ENCODE data around the gene NCKAP5.

Gene NCKAP5

DNA sequence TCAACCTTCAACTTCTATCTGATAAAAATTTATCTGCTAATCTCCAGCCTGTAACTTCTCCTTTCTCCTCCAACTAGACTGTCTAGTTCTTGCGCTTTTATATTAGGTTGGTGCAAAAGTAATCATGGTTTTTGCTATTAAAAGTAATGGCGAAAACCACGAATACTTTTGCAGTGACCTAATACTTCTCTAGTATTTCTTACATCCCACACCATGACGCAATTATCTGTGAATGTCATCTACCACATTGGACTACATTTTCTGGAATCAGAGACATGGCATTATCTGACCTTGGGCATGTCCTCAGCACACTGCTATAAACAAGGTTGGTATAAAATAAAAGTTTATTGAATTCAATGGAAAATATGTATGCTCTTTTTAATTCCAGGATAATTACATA lies 528.1 kb downstream of the NCKAP5 start:
- no peak for DNase-seq (ENCODE audit: low read depth in 2 of 3, low spot score in 2 of 3)

DNA sequence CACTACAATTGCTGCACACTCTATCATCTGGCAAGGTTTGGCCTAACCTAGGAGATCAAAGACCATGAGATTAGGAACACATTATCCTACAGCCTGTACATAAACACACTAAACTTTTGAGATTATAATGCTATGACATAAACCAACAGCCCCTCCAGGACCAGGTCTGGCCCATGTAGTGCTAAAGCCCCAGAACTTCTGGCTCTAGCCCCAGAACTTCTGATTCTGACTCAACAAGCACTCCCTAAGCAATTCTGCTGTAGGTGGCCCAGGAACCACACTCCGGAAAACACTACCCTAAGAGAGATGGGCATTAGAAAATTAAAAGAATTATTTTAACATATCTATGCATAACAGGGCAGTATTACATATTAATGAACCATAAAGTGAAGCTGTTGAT lies 528.7 kb downstream of the NCKAP5 start:
- no peak for DNase-seq (ENCODE audit: low read depth in 2 of 3, low spot score in 2 of 3)

DNA sequence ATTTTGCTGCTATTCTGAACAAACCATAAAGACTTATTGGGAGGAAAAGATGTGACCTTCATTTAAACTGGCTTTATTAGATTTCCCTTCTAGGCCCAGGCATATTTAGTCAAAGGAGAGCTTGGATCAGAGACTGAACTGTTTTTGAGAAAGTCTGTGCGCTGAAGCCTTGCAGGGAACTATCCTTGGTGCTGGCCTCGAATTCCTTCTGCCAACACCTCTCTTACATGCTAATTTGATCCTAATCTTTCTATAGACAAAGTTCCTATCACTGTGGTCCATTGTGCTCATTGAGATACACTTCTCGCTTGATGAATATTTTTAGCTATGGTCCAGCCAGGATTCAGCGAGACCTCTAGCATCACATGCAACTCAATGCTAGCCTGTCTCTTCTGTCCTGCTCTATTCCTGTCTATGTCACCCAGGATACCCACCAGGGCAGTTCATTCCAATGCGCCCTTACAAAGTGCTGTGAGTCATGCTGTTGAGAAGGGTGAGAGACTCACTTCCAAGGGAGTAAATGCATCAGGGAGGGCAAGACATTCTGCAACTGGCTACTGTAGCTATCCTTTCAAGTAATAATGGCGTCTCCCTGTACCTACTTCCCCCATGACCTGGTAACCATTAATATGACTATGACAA lies 541.6 kb downstream of the NCKAP5 start:
- DNase-seq (ENCODE audit: low read depth in 2 of 3, low spot score in 2 of 3), result no peak

DNA sequence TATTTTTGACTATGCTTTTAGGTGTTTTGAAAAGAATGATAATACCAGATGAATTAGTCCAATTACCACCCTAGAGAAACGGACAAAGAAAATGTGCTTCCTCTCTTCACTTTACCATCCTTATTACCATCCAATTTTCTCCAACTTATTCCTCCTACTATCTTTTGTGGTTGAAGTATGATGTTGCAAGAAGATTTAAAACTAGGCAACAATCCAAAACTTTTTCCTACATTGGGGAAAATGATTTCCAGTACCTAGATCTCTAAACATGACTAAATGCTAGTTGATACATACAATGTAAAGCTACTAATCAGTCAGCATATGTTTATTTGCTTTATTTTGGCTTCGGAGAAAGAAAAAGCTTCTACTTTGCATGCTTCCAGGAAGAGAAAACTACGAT lies 543.3 kb downstream of the NCKAP5 start:
- no peak for DNase-seq (ENCODE audit: low read depth in 2 of 3, low spot score in 2 of 3)

DNA sequence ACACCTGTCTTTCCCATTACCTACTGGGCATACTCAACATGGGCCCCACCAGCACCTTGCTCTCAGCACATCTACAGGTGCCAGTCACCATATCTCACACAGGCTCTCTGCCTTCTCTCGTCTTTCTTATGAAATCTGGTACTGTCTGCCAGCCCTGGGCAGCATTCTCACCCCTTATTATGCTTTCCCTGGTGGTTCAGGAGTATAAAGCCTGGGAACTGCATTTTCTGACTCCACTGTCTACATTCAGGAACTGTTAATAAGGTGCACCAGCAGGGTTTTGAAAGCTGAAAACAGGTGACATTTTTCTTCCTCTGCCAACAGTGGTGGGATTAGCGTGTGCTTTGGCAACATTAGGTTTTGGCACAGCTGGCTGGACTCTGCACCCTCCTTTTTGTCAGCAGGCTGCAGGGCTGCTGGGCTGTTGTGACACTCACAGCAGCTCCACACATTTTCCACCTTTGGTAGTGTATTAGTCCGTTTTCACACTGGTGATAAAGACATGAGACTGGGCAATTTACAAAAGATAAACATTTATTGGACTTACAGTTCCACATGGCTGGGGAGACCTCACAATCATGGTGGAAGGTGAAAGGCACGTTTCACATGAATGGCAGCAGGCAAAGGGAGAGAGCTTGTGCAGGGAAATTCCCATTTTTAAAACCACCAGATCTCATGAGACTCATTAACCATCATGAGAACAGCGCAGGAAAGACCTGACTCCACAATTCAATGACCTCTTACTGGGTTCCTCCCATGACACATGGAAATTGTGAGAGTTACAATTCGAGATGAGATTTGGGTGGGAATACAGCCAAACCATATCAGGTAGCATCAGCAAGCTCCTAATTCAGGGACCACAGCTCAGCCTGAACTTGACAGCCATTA lies 555.2 kb downstream of the NCKAP5 start:
- no peak for DNase-seq (ENCODE audit: low read depth in 2 of 3, low spot score in 2 of 3)

DNA sequence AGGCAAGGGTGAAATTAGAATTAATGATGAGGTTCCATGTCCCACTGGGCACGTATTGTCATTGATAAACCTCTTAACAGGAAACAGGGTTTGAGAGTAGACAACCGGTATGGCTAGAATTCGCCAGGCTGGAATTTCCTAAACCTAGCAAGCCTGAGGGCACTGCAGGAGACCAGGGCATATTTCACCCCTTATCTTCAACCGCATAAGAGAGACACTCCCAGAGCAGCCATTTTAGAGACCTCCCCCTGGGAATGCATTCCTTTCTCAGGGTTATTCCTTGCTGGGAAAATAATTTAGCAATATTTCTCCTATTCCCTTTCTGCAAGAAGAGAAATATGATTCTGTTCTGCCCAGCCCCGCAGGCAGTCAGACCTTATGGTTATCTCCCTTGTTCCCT lies 563.6 kb downstream of the NCKAP5 start:
- no peak for DNase-seq (ENCODE audit: low read depth in 2 of 3, low spot score in 2 of 3)

DNA sequence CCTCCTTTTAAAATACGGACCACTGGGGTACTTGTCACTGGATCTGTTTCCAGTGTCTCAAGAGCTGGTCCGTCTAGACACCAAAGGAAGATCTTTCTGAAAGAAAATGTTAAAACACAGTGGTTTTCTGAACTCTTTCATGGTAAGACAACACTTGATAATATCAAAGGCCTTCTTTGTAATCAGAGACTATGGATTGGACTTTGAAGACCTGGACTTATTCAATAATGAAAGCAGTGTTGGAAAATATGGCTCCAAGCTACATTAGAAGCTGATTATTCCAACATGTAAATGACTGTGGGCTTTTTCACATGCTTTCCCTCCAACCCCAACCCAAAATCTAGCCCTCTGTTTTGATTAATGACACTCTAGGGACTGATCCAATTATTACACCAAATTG lies 568.8 kb downstream of the NCKAP5 start:
- DNase-seq (ENCODE audit: low read depth in 2 of 3, low spot score in 2 of 3), result no peak

DNA sequence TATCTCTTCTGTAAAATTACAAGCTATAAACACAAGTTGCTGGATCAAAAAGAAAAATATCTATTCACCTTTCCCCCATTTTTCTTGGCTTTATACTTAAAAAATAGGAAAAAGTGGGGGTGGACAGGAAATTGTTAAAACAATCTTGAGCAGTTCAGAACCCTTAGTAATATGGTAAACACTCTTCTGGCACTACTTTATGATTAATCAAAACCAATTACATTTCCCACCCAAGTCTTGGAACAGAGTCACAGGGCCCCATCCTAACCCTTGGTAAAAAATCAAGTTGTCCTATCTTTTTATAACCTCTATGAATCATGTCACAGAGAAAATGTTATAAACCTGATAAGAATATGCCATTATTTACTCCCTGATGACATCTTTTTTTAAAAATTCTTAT lies 570.0 kb downstream of the NCKAP5 start:
- DNase-seq (ENCODE audit: low read depth in 2 of 3, low spot score in 2 of 3), result no peak

DNA sequence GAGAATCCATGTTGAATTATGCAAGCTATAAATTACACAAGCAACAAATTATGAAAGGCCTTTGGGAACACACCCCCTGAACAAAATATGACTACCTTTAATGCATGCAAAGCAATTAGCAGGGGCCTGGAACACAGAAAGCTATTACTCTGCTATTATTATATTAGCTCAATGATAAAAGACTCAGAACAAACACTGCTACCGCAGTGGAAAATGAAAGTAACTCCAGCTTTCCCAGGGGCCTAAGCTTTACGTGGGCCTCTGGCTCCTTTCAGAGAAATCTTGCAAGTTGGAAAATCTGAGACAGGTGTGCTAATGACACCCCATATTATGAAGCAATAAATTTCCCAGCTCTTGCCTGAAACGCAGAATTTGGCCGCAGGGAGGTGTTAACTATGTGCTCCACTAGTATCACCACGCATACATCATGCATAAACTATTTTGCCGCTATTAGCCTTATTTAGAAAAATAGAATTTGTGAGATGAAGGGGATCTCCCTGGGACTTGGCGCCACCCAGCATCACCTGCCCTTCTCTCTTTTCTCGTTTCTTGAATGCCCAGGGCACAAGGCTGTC lies 576.7 kb downstream of the NCKAP5 start:
- DNase-seq (ENCODE audit: low read depth in 2 of 3, low spot score in 2 of 3), result no peak

DNA sequence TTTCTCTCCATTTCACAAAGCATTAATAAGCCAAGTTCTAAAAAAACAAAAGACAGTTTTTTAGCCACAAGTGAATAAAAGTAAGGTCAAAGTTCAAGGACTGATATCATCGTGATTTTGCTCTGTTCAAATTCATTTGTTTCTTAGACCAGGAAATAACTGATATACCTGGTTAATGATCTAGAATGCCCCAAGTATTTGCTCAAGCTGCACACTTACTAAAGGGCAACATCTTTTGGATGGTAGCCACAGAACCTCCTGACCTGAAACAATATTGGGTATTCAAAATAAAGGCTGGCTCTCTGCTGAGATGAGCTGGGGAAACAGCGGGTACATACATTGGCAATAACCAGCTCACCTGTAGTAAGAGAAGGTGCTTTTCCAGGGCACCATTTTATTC lies 583.5 kb downstream of the NCKAP5 start:
- DNase-seq (ENCODE audit: low read depth in 2 of 3, low spot score in 2 of 3), result no peak

DNA sequence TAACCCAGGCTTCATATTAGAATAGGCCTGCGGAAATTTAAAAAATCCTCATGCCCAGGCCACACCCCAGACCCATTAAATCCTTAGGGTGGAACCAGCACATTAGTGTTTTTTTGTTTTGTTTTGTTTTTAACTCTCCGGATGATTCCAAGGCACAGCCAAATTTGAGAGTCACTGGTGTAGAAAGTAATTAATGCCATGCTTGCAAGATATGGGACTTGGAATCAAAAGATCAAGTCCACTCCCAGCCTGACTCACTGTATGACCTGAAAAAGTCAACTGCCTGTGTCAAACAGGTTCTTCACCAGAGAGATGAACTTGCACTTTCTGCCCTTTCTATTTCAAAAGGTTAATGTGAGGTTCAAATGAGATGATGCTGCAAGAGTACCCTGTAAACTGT lies 588.0 kb downstream of the NCKAP5 start:
- DNase-seq (ENCODE audit: low read depth in 2 of 3, low spot score in 2 of 3), result no peak

DNA sequence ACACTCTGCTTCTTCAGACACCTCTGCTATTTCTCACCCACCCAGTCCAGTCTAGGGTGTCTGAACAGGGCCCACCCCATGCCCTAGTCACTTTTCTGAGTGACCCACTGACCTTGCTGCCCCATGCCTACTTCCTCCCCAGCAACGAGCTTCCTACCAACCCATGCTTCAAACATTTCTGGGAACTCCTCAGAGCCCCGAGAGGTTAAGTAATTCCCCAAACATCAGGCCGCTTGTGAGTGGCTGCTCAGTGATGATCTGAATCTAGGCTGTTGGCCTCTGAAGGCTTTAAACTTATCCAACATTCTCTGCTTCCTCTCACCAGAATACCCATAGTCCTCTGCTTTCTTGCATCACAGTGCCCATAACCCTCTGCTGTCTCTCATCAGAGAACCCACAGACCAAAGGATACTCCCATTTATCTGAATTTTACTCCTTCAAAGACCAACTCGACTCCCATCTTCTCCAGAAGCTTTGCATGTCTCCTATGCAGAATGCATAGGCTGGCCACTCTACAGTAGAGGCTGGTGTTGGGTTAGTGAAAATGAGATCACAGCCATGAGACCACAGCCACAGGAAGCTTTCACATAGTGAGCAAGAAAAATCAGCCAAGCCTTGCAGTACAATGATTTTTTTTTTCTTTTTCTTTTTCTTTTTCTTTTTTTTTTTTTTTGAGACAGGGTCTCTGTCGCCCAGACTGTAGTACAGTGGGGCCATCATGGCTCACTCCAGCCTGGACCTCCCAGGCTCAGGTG lies 588.7 kb downstream of the NCKAP5 start:
- no peak for DNase-seq (ENCODE audit: low read depth in 2 of 3, low spot score in 2 of 3)

DNA sequence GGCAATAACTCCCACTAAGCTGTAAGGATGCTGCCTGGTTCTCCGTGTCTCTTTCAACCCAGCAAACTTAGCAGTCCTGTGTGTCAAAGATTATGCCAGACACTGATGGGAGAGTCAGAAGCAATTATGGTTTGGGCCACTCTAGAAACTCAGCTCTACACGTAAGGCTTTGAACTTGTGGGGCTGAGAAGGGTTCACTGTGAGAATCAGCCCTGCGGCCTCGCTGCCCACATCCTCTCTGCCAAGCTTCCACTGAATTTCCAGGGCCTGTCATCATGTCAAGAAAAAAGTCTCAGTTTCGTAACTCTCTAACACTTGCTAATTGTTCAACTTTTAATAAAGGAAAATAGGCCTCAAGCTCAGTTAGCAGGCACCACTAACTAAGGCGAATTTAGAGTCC lies 589.4 kb downstream of the NCKAP5 start:
- no peak for DNase-seq (ENCODE audit: low read depth in 2 of 3, low spot score in 2 of 3)

DNA sequence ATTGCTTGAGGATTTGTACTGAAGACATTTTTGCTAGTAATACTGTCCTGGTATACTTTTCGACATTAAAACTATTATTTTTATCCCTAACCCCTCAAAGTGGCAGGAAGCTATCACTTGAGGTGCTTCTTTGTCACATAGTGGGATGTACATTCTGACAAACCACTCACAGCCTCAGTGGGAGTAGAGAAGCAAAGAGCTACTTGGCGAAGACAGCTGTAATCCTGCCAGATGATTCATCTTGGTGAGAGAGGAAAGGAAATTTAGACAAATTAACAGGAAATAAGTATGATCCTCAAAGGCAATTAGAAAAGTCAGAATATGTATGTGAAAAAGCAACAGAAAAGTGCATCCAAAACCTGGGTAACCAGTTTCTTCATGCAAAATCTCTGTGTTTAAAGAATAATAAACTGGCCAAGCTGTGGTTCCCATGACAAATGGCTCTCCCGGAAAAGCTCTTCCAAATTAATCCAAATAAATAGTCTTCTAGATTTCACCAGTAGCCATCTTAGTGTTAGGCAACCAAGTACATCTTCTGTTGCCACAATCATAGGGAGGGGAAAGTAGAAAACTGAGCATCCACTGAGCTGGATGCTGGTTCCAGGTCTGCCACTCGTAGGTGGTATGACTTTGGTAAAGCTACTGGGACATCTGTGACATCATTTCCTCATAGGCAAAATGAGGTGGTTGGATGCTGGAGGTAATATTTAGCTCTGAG lies 590.3 kb downstream of the NCKAP5 start:
- no peak for DNase-seq (ENCODE audit: low read depth in 2 of 3, low spot score in 2 of 3)

DNA sequence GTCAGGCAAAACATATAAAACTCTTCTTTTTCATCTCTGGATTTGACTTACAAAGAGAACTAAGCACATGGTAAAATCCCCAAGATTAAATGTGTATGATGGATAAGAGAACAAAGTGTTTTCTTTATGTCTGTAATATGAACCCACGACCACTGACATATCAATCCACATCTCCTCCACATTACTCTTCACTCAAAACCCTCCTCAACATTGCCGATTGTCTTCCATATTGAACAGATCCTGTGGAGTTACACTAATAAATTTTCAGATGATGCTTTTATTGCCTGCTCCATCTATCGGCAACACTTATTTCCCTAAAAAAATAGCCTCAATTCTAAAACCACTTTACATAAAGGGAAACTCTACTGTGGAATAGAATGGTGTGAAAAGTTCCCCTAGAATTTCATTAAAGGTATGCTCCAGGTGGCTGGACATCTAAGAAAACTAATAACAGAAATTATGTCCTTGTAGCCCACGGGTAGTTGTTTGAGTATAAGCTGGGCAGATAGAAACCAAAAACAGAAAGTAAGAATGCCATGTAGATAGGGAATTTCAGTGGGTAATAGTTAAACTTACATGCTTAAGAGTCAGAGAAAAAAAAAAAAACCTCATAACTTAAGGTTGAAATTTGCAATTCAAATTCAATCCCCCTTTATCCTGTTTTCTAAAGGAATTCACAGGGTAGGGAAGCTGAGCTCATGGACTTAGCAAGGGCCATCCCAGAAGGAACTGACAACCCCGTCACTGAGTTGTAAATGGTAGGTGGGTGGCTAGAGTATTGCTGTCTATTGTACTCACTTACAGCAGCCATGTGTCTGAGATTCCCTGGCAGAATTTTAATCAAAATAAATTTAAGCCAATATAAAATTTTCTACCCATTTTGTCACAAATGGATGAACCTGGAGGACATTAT lies 592.8 kb downstream of the NCKAP5 start:
- no peak for DNase-seq (ENCODE audit: low read depth in 2 of 3, low spot score in 2 of 3)

DNA sequence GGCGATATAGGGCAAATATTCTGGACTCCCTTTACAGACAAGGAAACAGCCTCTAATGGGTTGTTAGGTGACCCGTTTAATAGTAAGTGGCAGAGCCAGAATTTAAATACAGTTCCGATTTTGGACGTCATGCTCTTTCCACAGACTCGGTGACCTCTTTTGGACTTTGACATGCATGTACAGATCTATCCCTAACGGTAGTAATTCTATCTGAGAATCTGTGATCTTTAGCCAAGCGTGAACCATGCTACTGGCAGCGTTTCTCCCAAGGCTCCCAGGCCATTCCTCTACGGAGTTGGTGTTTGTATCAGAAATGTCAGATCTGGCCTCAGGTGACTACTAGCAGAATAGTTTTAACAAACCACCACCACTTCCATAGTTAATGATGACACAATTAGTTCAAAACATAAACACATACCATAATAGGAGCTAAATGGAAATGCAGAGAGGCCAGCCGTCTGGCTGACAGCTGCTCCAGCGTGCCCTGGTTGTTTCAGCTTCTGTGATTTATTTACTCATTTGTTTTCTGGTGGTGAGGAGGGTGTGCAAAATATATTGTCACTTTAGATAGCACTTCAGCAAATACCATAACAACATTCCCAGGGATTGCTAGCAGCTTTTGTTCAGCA lies 593.7 kb downstream of the NCKAP5 start:
- DNase-seq (ENCODE audit: low read depth in 2 of 3, low spot score in 2 of 3), result no peak

DNA sequence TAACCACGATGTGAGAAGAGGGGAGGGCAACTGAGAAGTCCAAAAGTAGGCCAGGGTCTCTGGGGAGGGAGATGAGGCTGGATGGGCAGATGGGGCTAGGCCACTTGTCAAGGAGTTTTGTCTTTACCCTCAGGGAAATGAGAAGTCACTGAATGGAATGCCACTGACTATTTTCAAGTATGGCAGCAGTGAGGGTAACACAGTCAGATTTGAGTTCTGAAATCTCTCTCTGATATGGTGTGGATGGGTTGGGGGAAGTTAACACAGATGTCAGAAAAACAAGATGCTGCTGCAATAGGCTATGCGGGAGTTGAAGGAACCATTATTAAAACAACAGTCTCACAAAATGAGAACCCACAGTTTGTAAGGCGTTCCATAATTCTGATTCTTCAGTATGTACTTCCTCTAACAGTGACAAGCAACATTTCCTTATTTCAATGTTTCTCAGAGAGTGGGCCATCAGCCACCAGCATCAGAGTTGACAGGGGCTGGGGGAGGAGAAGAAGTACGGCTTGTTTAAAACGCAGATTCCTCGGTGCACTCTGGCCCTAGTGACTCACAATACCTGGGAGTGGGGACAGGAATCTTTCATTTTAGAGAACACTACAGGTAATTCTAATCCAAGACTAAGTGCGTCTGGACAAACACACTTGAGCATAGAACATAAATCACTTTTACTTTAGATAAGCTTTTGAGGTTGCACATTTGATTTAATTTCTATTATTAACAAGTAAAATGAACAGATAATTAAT lies 596.8 kb downstream of the NCKAP5 start:
- DNase-seq (ENCODE audit: low read depth in 2 of 3, low spot score in 2 of 3), result no peak

DNA sequence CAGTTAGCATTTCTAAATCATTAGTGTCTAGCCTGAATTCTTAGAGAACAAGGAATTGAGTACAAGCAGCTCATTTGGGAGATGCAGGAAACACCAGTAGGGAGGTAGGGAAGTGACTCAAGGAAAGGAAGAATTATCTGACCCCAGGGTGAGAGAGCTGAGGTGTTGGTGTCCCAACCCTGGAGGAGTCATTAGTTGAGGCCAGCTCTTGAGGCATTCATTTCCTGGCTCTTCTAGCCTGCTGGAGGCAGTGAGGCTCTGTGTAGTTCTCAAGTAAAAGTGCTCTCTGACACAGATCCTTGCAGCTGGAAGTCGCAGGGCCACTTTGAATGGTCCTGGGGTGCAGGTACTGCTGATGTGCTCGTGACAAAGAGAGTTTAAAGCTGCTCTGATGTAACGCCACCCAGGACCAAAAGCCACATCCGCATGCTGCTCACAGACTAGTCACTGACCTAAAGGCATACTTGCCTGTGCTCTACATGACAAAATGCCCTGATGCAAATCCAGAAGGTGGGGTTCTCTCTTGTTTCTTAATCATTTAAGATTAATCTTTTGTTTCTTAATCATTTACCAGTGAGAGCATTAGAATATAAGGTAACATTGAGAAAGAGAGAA lies 598.8 kb downstream of the NCKAP5 start:
- DNase-seq (ENCODE audit: low read depth in 2 of 3, low spot score in 2 of 3), result no peak
